ENCODE results near the gene HOGA1.
"Not testable (repeated sequence)": the region's sequence is repeated elsewhere in the genome, so short reads cannot be mapped to it uniquely, and the experiment has no call there.

DNA sequence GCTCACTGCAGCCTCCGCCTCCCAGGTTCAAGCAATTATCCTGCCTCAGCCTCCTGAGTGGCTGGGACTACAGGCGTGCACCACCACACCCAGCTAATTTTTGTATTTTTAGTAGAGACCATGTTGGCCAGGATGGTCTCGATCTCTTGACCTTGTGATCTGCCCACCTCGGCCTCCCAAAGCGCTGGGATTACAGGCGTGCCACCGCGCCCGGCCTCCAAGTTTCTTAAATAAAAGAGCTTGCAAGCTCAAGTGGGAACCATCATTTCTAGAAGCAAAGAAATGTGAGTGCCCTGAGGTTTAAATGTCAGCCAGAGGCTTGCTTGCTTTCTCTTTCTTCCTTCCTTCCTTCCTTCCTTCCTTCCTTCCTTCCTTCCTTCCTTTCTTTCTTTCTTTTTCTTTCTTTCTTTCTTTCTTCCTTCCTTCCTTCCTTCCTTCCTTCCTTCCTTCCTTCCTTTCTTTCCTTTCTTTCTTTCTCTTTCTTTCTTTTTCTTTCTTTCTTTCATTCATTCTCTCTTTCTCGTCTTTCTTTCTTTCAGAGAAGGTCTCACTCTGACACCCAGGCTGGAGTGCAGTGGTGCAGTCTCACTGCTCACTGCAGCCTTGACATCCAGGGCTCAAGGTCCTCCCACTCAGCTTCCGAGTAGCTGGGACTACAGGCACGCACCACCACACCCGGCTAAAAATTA, 58.4 kb downstream of the HOGA1 start:
- TF ChIP-seq, protein P1, sequence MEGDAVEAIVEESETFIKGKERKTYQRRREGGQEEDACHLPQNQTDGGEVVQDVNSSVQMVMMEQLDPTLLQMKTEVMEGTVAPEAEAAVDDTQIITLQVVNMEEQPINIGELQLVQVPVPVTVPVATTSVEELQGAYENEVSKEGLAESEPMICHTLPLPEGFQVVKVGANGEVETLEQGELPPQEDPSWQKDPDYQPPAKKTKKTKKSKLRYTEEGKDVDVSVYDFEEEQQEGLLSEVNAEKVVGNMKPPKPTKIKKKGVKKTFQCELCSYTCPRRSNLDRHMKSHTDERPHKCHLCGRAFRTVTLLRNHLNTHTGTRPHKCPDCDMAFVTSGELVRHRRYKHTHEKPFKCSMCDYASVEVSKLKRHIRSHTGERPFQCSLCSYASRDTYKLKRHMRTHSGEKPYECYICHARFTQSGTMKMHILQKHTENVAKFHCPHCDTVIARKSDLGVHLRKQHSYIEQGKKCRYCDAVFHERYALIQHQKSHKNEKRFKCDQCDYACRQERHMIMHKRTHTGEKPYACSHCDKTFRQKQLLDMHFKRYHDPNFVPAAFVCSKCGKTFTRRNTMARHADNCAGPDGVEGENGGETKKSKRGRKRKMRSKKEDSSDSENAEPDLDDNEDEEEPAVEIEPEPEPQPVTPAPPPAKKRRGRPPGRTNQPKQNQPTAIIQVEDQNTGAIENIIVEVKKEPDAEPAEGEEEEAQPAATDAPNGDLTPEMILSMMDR (IDR thresholded peaks at IDR 0.05; ENCODE audit: insufficient read depth, low read length), result not testable (repeated sequence)
- not testable (repeated sequence) for TF ChIP-seq POLR2AphosphoS5 (IDR thresholded peaks at IDR 0.05; ENCODE audit: low read depth)

Data from HL-60 (cell line).